Rectal smooth muscle tissue (tissue), 1 donor: ENCODE data around the gene PNPLA8.
"Not testable (repeated sequence)": the region's sequence is repeated elsewhere in the genome, so short reads cannot be mapped to it uniquely, and the experiment has no call there.

Source experiments
- H3K27ac ChIP-seq: one replicate; pipeline ENCODE4 v1.7.0; 2013; ENCODE audit warnings: low read depth, low read length, inconsistent platforms
- H3K27me3 ChIP-seq: one replicate; pipeline ENCODE4 v1.7.0; 2013; ENCODE audit warnings: low read length; ENCODE audit not compliant: control insufficient read depth, insufficient read depth
- H3K36me3 ChIP-seq: one replicate; pipeline ENCODE4 v1.7.0; 2013; ENCODE audit warnings: low read length; ENCODE audit not compliant: control insufficient read depth, insufficient read depth
- H3K4me1 ChIP-seq: one replicate; pipeline ENCODE4 v1.7.0; 2013; ENCODE audit warnings: low read length; ENCODE audit not compliant: control insufficient read depth, insufficient read depth
- H3K4me3 ChIP-seq: one replicate; pipeline ENCODE4 v1.7.0; 2013; ENCODE audit warnings: low read length
- H3K9ac ChIP-seq: one replicate; pipeline ENCODE4 v1.7.0; 2013; ENCODE audit warnings: low read length

PNPLA8 gene

GRCh38 chr7:108487646-108488045 lies 38.3 kb downstream of the PNPLA8 start:
- peaks cover 4% of the 10 kb centered on the region for H3K36me3 ChIP-seq

DNA sequence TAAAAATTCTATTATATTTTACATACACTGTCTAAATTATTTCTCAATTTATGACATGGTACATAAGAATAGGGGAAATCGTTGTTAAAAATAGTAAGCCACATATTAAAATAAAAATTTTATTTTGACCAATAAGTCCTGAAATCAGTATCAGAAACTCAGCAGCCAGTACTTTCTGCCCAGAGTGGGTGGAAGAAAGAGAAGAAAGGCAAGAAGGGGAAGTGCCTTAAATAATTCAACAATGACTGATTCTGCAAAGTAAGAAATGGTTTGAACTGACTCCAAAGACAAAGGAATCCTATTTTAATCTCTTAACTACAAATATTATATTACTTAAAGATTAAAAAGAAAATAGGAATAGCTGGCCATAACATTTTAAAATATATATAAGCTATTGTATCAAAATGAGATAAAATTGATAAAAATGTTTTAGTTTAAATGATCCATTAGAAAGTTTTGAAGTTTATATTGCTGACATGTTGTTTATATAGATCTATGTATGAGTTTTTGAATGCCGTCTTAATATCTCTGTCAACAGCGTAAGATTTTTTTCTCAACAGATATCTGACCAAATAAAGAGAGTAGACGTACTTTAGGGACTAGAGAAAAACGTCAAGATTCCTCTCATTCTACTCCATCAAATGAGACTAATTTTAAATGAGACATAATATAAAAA lies 39.5 kb downstream of the PNPLA8 start:
- H3K27me3 ChIP-seq, result no peaks in the 10 kb centered on the region
- no peak overlapping the region for H3K9ac ChIP-seq
- no peak overlapping the region for H3K4me3 ChIP-seq
- no peak overlapping the region for H3K27ac ChIP-seq
- H3K4me1 ChIP-seq, result no peaks in the 10 kb centered on the region
- peaks cover 4% of the 10 kb centered on the region for H3K36me3 ChIP-seq

More at GRCh38 chr7:108487646-108488045, 38.3 kb downstream of the PNPLA8 start:
- Histone ChIP-seq H3K27ac (no peak overlapping the region), H3K4me1 (no peaks in the 10 kb centered on the region), H3K4me3 (no peak overlapping the region), H3K27me3 (no peaks in the 10 kb centered on the region), H3K9ac (no peak overlapping the region)

DNA sequence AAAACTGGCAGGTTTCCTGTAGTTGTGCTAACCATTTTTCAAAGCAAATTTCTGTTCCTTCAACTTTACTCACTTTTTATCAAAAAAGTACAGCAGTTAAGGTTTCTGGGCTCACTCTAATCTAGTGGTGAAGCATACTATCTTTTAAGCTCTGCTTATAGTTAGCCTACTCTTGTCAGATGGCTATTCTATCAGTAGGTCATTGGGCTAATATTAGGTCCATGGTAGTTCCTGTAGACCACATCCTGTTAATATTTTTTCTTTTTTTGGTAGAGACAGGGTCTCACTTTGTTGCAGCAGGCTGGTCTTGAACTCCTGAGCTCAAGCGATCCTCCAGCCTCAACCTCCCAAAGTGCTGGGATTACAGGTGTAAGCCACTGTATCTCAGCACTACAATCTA lies 41.8 kb downstream of the PNPLA8 start:
- Histone ChIP-seq H3K4me1 (no peaks in the 10 kb centered on the region), H3K9ac (no peak overlapping the region), H3K27ac (no peak overlapping the region), H3K36me3 (peaks cover 9% of the 10 kb centered on the region), H3K4me3 (no peak overlapping the region), H3K27me3 (no peaks in the 10 kb centered on the region)

GRCh38 chr7:108480311-108480710 lies 45.6 kb downstream of the PNPLA8 start:
- Histone ChIP-seq H3K4me3 (no peak overlapping the region), H3K36me3 (peaks cover 14% of the 10 kb centered on the region), H3K27ac (no peak overlapping the region), H3K27me3 (no peaks in the 10 kb centered on the region), H3K4me1 (no peaks in the 10 kb centered on the region), H3K9ac (no peak overlapping the region)

DNA sequence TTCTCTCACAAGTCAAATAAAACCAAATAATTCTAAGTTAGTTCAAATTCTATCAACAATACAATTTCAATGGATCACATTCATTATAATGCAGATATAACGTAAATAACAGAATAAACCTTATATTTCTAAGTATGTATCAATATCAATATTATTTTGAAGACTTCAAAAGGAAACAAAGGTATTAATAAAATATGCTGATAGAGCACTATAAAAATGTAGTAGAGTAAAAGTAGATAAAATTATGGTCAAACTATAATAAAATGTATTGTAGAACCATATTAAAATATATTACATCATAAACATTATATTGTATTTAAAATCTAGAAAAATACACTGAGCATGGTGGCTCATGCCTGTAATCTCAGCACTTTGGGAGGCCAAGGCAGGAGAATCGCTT lies 46.2 kb downstream of the PNPLA8 start:
- H3K27me3 ChIP-seq, result no peaks in the 10 kb centered on the region
- peaks cover 14% of the 10 kb centered on the region for H3K36me3 ChIP-seq
- H3K4me3 ChIP-seq, result no peak overlapping the region
- no peak overlapping the region for H3K9ac ChIP-seq
- no peak overlapping the region for H3K27ac ChIP-seq
- no peaks in the 10 kb centered on the region for H3K4me1 ChIP-seq

DNA sequence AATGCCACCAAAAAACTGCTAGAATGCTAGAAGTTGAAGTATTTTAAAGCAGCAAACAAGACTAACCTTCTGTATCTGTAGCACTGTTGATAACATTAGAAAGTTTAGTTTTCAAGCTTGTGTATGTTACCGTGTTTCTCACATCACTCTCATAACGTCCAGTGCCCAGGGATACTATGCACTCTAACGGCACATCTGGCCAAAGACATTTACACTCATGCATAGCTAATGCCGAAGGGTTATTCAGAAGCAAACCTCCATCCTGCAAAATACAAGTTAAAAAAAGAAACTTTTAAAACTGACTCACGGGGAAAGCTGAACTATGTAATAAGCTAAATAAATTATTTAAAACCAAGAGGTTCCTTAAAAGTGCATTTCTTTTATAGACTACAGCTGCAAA lies 46.8 kb downstream of the PNPLA8 start:
- H3K27ac ChIP-seq, result no peak overlapping the region
- H3K4me1 ChIP-seq, result no peaks in the 10 kb centered on the region
- H3K9ac ChIP-seq, result no peak overlapping the region
- no peaks in the 10 kb centered on the region for H3K27me3 ChIP-seq
- H3K36me3 ChIP-seq, result peaks cover 14% of the 10 kb centered on the region
- no peak overlapping the region for H3K4me3 ChIP-seq

GRCh38 chr7:108468246-108468645 lies 57.7 kb downstream of the PNPLA8 start:
- Histone ChIP-seq H3K4me3 (no peak overlapping the region), H3K36me3 (no peaks in the 10 kb centered on the region), H3K27ac (no peak overlapping the region), H3K27me3 (no peaks in the 10 kb centered on the region), H3K4me1 (no peaks in the 10 kb centered on the region), H3K9ac (no peak overlapping the region)

GRCh38 chr7:108467391-108467790 lies 58.5 kb downstream of the PNPLA8 start:
- no peaks in the 10 kb centered on the region for H3K27me3 ChIP-seq
- no peak overlapping the region for H3K9ac ChIP-seq
- H3K4me1 ChIP-seq, result no peaks in the 10 kb centered on the region
- no peak overlapping the region for H3K27ac ChIP-seq
- no peaks in the 10 kb centered on the region for H3K36me3 ChIP-seq
- H3K4me3 ChIP-seq, result no peak overlapping the region

DNA sequence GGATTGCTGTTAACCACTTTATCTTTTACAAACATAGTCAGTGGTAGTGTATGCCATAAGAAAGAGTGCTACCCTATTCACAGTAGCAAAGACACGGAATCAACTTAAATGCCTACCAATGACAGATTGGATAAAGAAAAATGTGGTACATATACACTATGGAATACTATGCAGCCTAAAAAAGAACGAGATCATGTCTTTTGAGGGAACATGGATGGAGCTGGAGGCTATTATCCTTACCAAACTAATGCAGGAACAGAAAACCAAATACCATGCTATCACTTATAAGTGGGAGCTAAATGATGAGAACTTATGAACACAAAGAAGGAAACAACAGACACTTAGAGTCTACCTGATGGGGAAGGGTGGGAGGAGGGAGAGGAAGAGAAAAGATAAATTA lies 59.6 kb downstream of the PNPLA8 start:
- H3K36me3 ChIP-seq, H3K27me3 ChIP-seq, H3K27ac ChIP-seq, H3K4me3 ChIP-seq, H3K9ac ChIP-seq, H3K4me1 ChIP-seq: not testable (repeated sequence)

- Histone ChIP-seq H3K4me3 (no peak overlapping the region), H3K9ac (no peak overlapping the region), H3K4me1 (no peaks in the 10 kb centered on the region)
Measured at GRCh38 chr7:108464743-108465142, 61.2 kb downstream of the PNPLA8 start.

GRCh38 chr7:108463613-108464012 lies 62.3 kb downstream of the PNPLA8 start:
- Histone ChIP-seq H3K9ac (no peak overlapping the region), H3K27ac (no peak overlapping the region), H3K4me3 (no peak overlapping the region), H3K27me3 (no peaks in the 10 kb centered on the region), H3K4me1 (no peaks in the 10 kb centered on the region), H3K36me3 (no peaks in the 10 kb centered on the region)

More at GRCh38 chr7:108464743-108465142, 61.2 kb downstream of the PNPLA8 start:
- no peaks in the 10 kb centered on the region for H3K36me3 ChIP-seq
- no peak overlapping the region for H3K27ac ChIP-seq
- no peaks in the 10 kb centered on the region for H3K27me3 ChIP-seq

DNA sequence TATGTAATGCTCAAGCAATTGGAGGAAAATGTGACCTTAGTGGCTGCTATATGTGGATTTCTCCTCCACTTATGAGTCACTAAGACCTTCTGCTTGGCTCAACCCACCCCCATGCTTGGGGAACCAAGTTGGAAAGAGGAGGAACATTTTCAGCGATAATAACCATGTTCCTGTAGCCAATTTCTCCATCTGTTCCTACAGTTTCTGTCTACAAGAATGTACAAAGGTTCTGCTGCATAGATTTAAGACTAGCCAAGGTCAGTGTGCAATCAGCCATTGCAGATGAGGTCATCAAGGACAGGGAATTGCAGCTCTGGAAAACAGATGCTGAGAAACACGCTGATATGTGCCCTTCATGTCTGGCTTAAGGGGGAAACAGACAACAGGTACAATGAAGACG lies 64.1 kb downstream of the PNPLA8 start:
- Histone ChIP-seq H3K27ac (no peak overlapping the region), H3K36me3 (no peaks in the 10 kb centered on the region), H3K9ac (no peak overlapping the region), H3K27me3 (peaks cover 2% of the 10 kb centered on the region), H3K4me3 (no peak overlapping the region), H3K4me1 (no peaks in the 10 kb centered on the region)

- Histone ChIP-seq H3K27me3 (peaks cover 2% of the 10 kb centered on the region), H3K4me1 (no peaks in the 10 kb centered on the region), H3K4me3 (no peak overlapping the region), H3K27ac (no peak overlapping the region), H3K9ac (no peak overlapping the region), H3K36me3 (no peaks in the 10 kb centered on the region)
Measured at GRCh38 chr7:108460964-108461363, 65.0 kb downstream of the PNPLA8 start.
